ENCODE measurements around the gene TUBGCP2.

DNA sequence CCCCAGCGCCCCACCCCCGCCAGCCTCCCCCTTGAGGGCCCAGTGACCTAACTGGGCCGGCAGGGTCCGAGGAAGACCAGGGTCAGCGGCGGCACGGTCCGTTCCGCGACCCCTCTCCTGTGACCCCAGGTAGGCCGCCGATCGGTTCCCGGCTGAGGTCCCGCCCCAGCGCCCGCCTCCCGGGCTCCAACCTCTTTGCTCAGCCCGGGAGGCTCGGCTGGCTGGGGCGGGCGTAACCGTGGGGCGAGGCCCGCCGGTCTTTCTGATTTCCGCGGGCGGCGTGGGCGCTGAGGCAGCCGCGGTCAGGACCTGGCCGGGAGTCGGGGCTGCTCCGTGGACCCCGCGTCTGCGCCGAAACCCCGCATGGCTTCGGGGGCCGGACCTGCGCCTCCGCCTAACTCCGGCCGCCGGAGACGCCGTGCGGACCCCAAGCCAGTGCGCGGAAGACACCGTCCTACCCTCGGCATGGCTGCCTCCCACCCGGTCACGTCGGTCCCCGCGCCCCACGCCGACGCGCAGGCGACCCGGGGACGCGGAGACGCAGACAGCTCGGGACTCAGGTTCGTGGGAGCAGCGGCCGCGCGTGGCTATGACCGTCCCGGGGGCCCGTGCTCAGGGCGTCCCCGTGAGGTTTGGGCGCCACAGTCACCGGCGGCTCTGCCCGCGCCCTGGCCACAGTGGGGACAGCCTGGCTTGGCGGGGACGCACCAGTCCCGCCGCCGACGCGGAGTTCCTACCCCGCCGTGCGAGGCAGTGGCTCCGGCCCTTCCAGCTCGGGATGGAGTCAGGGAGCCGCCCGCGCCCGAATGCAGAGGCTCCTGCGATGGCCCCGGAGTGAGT lies 72.1 kb downstream of the TUBGCP2 start:
- TF ChIP-seq, protein P1, sequence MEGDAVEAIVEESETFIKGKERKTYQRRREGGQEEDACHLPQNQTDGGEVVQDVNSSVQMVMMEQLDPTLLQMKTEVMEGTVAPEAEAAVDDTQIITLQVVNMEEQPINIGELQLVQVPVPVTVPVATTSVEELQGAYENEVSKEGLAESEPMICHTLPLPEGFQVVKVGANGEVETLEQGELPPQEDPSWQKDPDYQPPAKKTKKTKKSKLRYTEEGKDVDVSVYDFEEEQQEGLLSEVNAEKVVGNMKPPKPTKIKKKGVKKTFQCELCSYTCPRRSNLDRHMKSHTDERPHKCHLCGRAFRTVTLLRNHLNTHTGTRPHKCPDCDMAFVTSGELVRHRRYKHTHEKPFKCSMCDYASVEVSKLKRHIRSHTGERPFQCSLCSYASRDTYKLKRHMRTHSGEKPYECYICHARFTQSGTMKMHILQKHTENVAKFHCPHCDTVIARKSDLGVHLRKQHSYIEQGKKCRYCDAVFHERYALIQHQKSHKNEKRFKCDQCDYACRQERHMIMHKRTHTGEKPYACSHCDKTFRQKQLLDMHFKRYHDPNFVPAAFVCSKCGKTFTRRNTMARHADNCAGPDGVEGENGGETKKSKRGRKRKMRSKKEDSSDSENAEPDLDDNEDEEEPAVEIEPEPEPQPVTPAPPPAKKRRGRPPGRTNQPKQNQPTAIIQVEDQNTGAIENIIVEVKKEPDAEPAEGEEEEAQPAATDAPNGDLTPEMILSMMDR (IDR thresholded peaks at IDR 0.05), result no peak
- peak; percentile 94 for TF ChIP-seq EZH2 (IDR thresholded peaks at IDR 0.05)
- peak; percentile 79 for TF ChIP-seq EZH2phosphoT487 (IDR thresholded peaks at IDR 0.05)

Data from neural progenitor cell (in vitro differentiated cells).